ENCODE measurements around the gene NIFK.

- TF ChIP-seq POLR2A (IDR thresholded peaks at IDR 0.05; ENCODE audit: low read depth, low read length) (no peak), POLR2AphosphoS5 (IDR thresholded peaks at IDR 0.05; ENCODE audit: low read depth, low read length) (no peak), TAF1 (IDR thresholded peaks at IDR 0.05; ENCODE audit: low read depth, low read length) (no peak), SPI1 (IDR thresholded peaks at IDR 0.05; ENCODE audit: low read depth, low read length) (no peak)
Measured at GRCh38 chr2:121722479-121722878, 14.2 kb downstream of the NIFK start.
